ENCODE data around the gene DBX2.
"Not testable (repeated sequence)": the region's sequence is repeated elsewhere in the genome, so short reads cannot be mapped to it uniquely, and the experiment has no call there.

The DBX2 gene

DNA sequence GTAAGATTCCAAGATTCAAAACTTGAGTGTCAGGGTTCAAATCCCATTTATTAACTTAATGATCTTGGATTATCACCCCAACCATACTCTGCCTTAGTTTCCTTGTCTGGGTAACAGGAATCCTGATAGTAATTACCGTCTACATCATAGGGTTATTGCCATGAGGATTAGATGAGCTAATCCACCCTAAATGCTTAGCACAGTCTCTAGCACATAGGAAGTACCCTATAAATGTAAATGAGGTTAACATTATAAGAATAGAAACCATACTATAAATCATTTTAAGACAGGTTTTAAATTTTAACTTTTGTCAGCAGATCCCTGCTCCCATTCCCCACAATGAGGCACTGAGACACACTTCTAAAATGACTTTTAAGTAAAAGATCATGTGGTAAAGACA, 36.5 kb downstream of the DBX2 start:
- DNase-seq (ENCODE audit: low read depth): no peak
- TF ChIP-seq, protein P1, sequence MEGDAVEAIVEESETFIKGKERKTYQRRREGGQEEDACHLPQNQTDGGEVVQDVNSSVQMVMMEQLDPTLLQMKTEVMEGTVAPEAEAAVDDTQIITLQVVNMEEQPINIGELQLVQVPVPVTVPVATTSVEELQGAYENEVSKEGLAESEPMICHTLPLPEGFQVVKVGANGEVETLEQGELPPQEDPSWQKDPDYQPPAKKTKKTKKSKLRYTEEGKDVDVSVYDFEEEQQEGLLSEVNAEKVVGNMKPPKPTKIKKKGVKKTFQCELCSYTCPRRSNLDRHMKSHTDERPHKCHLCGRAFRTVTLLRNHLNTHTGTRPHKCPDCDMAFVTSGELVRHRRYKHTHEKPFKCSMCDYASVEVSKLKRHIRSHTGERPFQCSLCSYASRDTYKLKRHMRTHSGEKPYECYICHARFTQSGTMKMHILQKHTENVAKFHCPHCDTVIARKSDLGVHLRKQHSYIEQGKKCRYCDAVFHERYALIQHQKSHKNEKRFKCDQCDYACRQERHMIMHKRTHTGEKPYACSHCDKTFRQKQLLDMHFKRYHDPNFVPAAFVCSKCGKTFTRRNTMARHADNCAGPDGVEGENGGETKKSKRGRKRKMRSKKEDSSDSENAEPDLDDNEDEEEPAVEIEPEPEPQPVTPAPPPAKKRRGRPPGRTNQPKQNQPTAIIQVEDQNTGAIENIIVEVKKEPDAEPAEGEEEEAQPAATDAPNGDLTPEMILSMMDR (IDR thresholded peaks at IDR 0.05; ENCODE audit: control insufficient read depth, insufficient read depth, low read depth, low read length, missing control alignments): no peak
- H3K4me3 ChIP-seq (ENCODE audit: control insufficient read depth, low read depth, low read length): no peak overlapping the region

DNA sequence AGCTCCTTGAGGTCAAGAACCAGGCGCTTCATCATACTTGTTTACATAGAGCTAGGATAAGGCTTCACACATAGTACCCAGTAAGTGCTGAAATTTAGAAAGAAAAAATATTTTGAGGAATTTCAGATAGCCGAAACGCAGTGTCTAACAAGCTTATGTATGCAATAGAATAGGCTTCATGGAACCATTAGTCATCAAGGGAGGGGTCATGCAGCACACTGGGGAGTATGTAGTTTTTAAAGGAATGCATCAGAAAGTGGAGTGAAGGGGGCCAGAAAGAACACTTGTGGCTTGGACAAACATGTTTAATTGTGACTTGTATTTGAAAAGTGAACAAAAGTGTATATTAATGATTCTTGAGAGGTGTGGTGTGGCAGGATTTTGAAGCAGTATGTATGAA, 38.1 kb downstream of the DBX2 start:
- DNase-seq (ENCODE audit: low read depth): no peak
- TF ChIP-seq, protein P1 (IDR thresholded peaks at IDR 0.05; ENCODE audit: control insufficient read depth, insufficient read depth, low read depth, low read length, missing control alignments): no peak
- no peak overlapping the region for H3K4me3 ChIP-seq (ENCODE audit: control insufficient read depth, low read depth, low read length)

DNA sequence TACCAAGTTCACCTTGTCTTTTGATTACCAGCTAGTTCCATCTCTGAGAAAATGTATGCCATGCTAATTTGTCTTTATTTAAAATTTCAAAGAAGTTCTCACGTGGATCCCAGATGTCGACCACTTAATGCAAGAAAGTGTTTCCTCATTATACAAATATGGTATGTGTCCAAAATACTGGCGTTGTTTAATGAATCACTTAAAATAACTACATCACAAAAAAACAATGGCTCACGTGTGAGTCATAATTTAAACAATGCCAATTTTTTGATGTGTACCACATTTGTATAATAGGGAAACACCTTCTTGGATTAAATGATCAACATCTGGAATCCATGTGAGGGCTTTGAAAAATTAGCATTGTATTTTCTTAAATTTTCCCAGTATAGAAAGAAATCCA, 40.8 kb downstream of the DBX2 start:
- DNase-seq (ENCODE audit: low read depth): no peak
- H3K4me3 ChIP-seq (ENCODE audit: control insufficient read depth, low read depth, low read length): no peak overlapping the region
- TF ChIP-seq, protein P1 (IDR thresholded peaks at IDR 0.05; ENCODE audit: control insufficient read depth, insufficient read depth, low read depth, low read length, missing control alignments): no peak

GRCh38 chr12:45008211-45008610, 42.7 kb downstream of the DBX2 start:
- H3K4me3 ChIP-seq (ENCODE audit: control insufficient read depth, low read depth, low read length): no peak overlapping the region
- DNase-seq (ENCODE audit: low read depth): no peak
- TF ChIP-seq, protein P1 (IDR thresholded peaks at IDR 0.05; ENCODE audit: control insufficient read depth, insufficient read depth, low read depth, low read length, missing control alignments): no peak

GRCh38 chr12:44999355-44999754, 51.5 kb downstream of the DBX2 start:
- no peak overlapping the region for H3K4me3 ChIP-seq (ENCODE audit: control insufficient read depth, low read depth, low read length)
- TF ChIP-seq, protein P1 (IDR thresholded peaks at IDR 0.05; ENCODE audit: control insufficient read depth, insufficient read depth, low read depth, low read length, missing control alignments): no peak

GRCh38 chr12:44993161-44993560, 57.7 kb downstream of the DBX2 start:
- H3K4me3 ChIP-seq (ENCODE audit: control insufficient read depth, low read depth, low read length): no peak overlapping the region
- TF ChIP-seq, protein P1 (IDR thresholded peaks at IDR 0.05; ENCODE audit: control insufficient read depth, insufficient read depth, low read depth, low read length, missing control alignments): no peak
- DNase-seq (ENCODE audit: low read depth): no peak

More at GRCh38 chr12:44999355-44999754, 51.5 kb downstream of the DBX2 start:
- DNase-seq (ENCODE audit: low read depth): no peak

DNA sequence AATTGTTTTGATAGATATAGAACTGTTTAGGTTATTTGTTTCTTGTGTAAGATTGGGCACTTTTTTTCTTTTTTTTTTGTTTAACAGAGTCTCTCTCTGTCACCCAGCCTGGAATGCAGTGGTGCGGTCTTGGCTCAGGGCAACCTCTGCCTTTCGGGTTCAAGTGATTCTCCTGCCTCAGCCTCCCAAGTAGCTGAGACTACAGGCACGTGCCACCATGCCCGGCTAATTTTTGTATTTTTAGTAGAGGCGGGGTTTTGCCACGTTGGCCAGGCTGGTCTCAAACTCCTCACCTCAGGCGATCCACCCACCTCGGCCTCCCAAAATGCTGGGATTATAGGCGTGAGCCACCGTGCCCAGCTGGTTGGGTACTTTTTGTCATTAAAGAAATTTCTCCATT, 66.0 kb downstream of the DBX2 start:
- not testable (repeated sequence) for DNase-seq (ENCODE audit: low read depth); H3K4me3 ChIP-seq (ENCODE audit: control insufficient read depth, low read depth, low read length)
